Measurements from ENCODE around the gene TULP4.
"Not testable (repeated sequence)": the region's sequence is repeated elsewhere in the genome, so short reads cannot be mapped to it uniquely, and the experiment has no call there.

TULP4 gene

GRCh38 chr6:158543606-158544185 is 231.4 kb downstream of the TULP4 start:
- no peak for DNase-seq

- DNase-seq: no peak
Measured at GRCh38 chr6:158544428-158544827, 232.2 kb downstream of the TULP4 start.

GRCh38 chr6:158545043-158545966 is 233.0 kb downstream of the TULP4 start:
- no peak for DNase-seq

GRCh38 chr6:158548418-158549161 is 236.3 kb downstream of the TULP4 start:
- DNase-seq: peak; percentile 86 to 95

GRCh38 chr6:158552055-158552795 is 240.0 kb downstream of the TULP4 start:
- peak in 1 of 2 experiments; percentile 27 for DNase-seq

- DNase-seq: no peak
Measured at GRCh38 chr6:158552796-158553138, 240.5 kb downstream of the TULP4 start.

GRCh38 chr6:158554611-158555361 is 242.5 kb downstream of the TULP4 start:
- DNase-seq: peak in 1 of 2 experiments; percentile 69

- DNase-seq: no peak
Measured at GRCh38 chr6:158556113-158556512, 243.8 kb downstream of the TULP4 start.

GRCh38 chr6:158557110-158557509 is 244.8 kb downstream of the TULP4 start:
- not testable (repeated sequence) for DNase-seq

GRCh38 chr6:158557927-158558326 is 245.7 kb downstream of the TULP4 start:
- DNase-seq: no peak

- DNase-seq: no peak
Measured at GRCh38 chr6:158558415-158559306, 246.4 kb downstream of the TULP4 start.

- DNase-seq: no peak
Measured at GRCh38 chr6:158559338-158559894, 247.2 kb downstream of the TULP4 start.

- DNase-seq: peak; percentile 39 to 79
Measured at GRCh38 chr6:158559895-158560835, 247.9 kb downstream of the TULP4 start, which contains the start of gene TMEM181. TSS of gene TMEM181 (plus strand) at chr6:158560091. CDS start at chr6:158560225, 134 bp downstream.

GRCh38 chr6:158560836-158561320 is 248.6 kb downstream of the TULP4 start:
- DNase-seq: no peak

Measured in NCI-H2081 (cell line).